ENCODE data around the gene SQSTM1.
"Not testable (repeated sequence)": the region's sequence is repeated elsewhere in the genome, so short reads cannot be mapped to it uniquely, and the experiment has no call there.

The SQSTM1 gene

GRCh38 chr5:179820483-179821297 is at the start of gene SQSTM1:
Gene SQSTM1 (plus strand): TSS chr5:179820905. CDS start chr5:179820937, 32 bp downstream.
- no peak for DNase-seq (ENCODE audit: low read depth, low spot score)

- no peak for DNase-seq (ENCODE audit: low read depth, low spot score)
These were observed 49.3 kb upstream of the SQSTM1 start for GRCh38 chr5:179771311-179771895.

- DNase-seq (ENCODE audit: low read depth, low spot score) = no peak
These were observed 48.4 kb upstream of the SQSTM1 start for GRCh38 chr5:179772351-179772750.

- DNase-seq (ENCODE audit: low read depth, low spot score) = no peak
These were observed 47.0 kb upstream of the SQSTM1 start for GRCh38 chr5:179773686-179774040.

- DNase-seq (ENCODE audit: low read depth, low spot score) = no peak
These were observed 46.3 kb upstream of the SQSTM1 start for GRCh38 chr5:179774442-179774841.

GRCh38 chr5:179776411-179776938 is 44.2 kb upstream of the SQSTM1 start:
- no peak for DNase-seq (ENCODE audit: low read depth, low spot score)

GRCh38 chr5:179777456-179777855 is 43.2 kb upstream of the SQSTM1 start:
- no peak for DNase-seq (ENCODE audit: low read depth, low spot score)

- DNase-seq (ENCODE audit: low read depth, low spot score) = no peak
These were observed 42.8 kb upstream of the SQSTM1 start for GRCh38 chr5:179777909-179778308.

GRCh38 chr5:179778591-179778990 is 42.1 kb upstream of the SQSTM1 start:
- DNase-seq (ENCODE audit: low read depth, low spot score) = no peak

GRCh38 chr5:179779826-179780225 is 40.9 kb upstream of the SQSTM1 start:
- DNase-seq (ENCODE audit: low read depth, low spot score) = no peak

- DNase-seq (ENCODE audit: low read depth, low spot score) = no peak
These were observed 40.3 kb upstream of the SQSTM1 start for GRCh38 chr5:179780362-179780761.

- no peak for DNase-seq (ENCODE audit: low read depth, low spot score)
These were observed 38.9 kb upstream of the SQSTM1 start for GRCh38 chr5:179781846-179782245.

GRCh38 chr5:179783128-179783527 is 37.6 kb upstream of the SQSTM1 start:
- DNase-seq (ENCODE audit: low read depth, low spot score) = no peak

GRCh38 chr5:179786861-179787260 is 33.8 kb upstream of the SQSTM1 start:
- DNase-seq (ENCODE audit: low read depth, low spot score) = no peak

GRCh38 chr5:179788193-179788854 is 32.4 kb upstream of the SQSTM1 start:
- no peak for DNase-seq (ENCODE audit: low read depth, low spot score)

- not testable (repeated sequence) for DNase-seq (ENCODE audit: low read depth, low spot score)
These were observed 31.4 kb upstream of the SQSTM1 start for GRCh38 chr5:179789278-179789677.

GRCh38 chr5:179791881-179792611 is 28.7 kb upstream of the SQSTM1 start:
- no peak for DNase-seq (ENCODE audit: low read depth, low spot score)

- DNase-seq (ENCODE audit: low read depth, low spot score) = no peak
These were observed 27.9 kb upstream of the SQSTM1 start for GRCh38 chr5:179792612-179793467.

- no peak for DNase-seq (ENCODE audit: low read depth, low spot score)
These were observed 27.1 kb upstream of the SQSTM1 start, which contains the start of gene LTC4S for GRCh38 chr5:179793468-179794139. Gene LTC4S (plus strand): TSS chr5:179793986. CDS start chr5:179794081, 95 bp downstream.

- DNase-seq (ENCODE audit: low read depth, low spot score) = no peak
These were observed 26.5 kb upstream of the SQSTM1 start for GRCh38 chr5:179794171-179794570.

Measured in brain pericyte (primary cell).